Measurements from ENCODE around the gene FAM110C.
"Not testable (repeated sequence)": the region's sequence is repeated elsewhere in the genome, so short reads cannot be mapped to it uniquely, and the experiment has no call there.

The FAM110C gene

DNA sequence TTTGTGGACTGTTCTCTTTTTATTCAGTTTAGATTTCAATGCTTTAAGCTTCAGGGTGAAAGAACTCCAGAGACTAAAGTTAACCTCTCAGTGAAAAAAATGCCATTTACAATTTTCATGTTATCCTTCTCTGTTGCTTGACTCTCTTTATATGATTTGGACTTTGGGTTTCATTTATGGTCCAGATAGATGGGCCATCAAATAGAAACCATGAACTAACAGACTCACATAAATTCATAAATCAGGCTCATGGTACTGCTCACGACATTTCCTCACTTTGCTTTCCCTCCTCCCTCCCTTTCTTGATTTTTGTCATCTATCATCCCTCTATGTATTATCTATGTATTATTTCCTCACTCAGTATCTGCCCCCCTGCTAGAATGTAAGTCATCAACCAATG, 10.0 kb downstream of the FAM110C start:
- FAIRE-seq (no peak), DNase-seq (ENCODE audit: insufficient read length) (no peak)
- TF ChIP-seq POLR2A (IDR thresholded peaks at IDR 0.05; ENCODE audit: low read depth, low read length) (no peak), POLR2AphosphoS5 (IDR thresholded peaks at IDR 0.05; ENCODE audit: low read depth, low read length) (no peak), TAF1 (IDR thresholded peaks at IDR 0.05; ENCODE audit: borderline replicate concordance, low read depth, low read length) (no peak)

DNA sequence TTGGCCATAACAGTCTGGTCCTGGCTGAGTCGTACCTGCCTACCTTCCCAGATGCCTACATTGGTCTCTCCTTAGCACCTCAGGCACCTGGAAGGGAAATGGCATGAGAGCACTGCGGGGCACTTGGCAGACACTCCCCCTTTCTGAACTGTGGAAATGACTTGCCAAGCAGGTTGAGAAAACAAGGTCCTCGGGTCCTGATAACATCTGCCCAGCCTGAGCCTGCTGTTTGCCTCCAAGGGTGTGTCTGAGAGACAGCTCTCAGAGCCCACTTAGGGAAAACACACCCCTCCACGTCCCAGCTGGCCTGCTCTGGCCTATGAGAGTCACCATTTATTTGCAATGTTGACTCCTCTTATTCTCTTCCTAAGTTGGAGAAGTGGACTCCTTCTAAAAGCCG, 10.5 kb downstream of the FAM110C start:
- DNase-seq (ENCODE audit: insufficient read length) (no peak), FAIRE-seq (no peak)
- no peak for TF ChIP-seq TAF1 (IDR thresholded peaks at IDR 0.05; ENCODE audit: borderline replicate concordance, low read depth, low read length)
- no peak for TF ChIP-seq POLR2AphosphoS5 (IDR thresholded peaks at IDR 0.05; ENCODE audit: low read depth, low read length)
- no peak for TF ChIP-seq POLR2A (IDR thresholded peaks at IDR 0.05; ENCODE audit: low read depth, low read length)

DNA sequence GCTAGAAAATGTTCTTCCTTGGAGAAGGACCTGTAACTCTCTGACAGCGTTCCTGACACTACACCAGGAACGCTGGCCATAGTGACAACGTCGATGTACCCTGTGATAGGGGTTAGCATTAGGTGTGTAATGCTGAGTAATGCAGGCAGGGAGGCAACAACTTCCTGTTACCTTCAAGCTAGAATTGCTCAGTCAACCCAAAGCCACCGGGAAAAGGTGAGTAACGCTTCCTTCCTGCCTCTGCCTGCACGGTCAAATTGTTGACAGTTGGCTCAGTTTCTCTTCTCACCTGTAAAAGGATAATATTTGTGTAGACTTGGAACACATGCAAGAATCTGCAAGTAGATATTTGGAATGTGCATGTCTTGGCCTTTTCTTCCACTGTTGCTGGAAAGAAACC, 12.7 kb downstream of the FAM110C start:
- FAIRE-seq (no peak), DNase-seq (ENCODE audit: insufficient read length) (no peak)
- no peak for TF ChIP-seq POLR2AphosphoS5 (IDR thresholded peaks at IDR 0.05; ENCODE audit: low read depth, low read length)
- no peak for TF ChIP-seq TAF1 (IDR thresholded peaks at IDR 0.05; ENCODE audit: borderline replicate concordance, low read depth, low read length)
- no peak for TF ChIP-seq POLR2A (IDR thresholded peaks at IDR 0.05; ENCODE audit: low read depth, low read length)

DNA sequence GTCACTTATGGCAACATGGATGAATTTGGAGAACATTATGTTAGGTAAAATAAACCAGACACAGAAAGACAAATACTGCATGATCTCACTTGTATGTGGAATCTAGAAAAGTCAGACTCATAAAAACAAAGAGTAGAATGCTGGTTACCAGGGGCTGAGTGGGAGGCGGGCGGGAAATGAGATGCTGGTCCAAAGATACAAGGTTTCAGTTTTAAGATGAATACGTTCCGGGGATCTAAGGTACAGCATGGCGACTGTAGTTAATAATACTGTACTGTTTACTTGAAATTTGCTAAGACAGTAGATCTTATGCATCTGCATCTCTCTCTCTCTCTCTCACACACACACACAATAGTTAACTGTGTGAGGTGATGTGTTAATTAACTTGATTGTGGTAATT, 14.2 kb downstream of the FAM110C start:
- TF ChIP-seq POLR2AphosphoS5 (IDR thresholded peaks at IDR 0.05; ENCODE audit: low read depth, low read length), result no peak
- TF ChIP-seq POLR2A (IDR thresholded peaks at IDR 0.05; ENCODE audit: low read depth, low read length), result no peak
- TF ChIP-seq TAF1 (IDR thresholded peaks at IDR 0.05; ENCODE audit: borderline replicate concordance, low read depth, low read length), result no peak
- FAIRE-seq (no peak), DNase-seq (ENCODE audit: insufficient read length) (no peak)

DNA sequence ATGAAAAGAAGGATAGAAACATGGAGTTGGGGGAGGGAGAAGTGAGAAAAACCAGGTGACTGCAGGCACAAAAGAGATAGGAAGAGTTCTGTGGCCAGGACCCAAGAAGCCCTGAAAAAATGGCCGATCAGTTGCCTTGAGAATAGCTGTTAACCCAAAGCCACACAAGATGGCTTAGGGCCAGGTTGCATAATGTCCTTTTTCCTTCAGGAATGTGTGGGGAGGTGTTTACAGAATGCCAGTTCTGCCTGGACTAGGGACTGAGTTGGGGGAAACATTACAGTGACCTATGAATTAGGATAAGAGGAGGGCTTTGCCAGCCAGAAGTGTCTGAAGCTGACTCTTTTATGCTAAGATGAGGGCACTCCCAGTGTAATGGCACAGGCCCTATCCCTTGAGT, 17.1 kb downstream of the FAM110C start:
- TF ChIP-seq TAF1 (IDR thresholded peaks at IDR 0.05; ENCODE audit: borderline replicate concordance, low read depth, low read length), result no peak
- TF ChIP-seq POLR2A (IDR thresholded peaks at IDR 0.05; ENCODE audit: low read depth, low read length), result no peak
- no peak for TF ChIP-seq POLR2AphosphoS5 (IDR thresholded peaks at IDR 0.05; ENCODE audit: low read depth, low read length)
- FAIRE-seq, result no peak
- DNase-seq (ENCODE audit: insufficient read length), result no peak

DNA sequence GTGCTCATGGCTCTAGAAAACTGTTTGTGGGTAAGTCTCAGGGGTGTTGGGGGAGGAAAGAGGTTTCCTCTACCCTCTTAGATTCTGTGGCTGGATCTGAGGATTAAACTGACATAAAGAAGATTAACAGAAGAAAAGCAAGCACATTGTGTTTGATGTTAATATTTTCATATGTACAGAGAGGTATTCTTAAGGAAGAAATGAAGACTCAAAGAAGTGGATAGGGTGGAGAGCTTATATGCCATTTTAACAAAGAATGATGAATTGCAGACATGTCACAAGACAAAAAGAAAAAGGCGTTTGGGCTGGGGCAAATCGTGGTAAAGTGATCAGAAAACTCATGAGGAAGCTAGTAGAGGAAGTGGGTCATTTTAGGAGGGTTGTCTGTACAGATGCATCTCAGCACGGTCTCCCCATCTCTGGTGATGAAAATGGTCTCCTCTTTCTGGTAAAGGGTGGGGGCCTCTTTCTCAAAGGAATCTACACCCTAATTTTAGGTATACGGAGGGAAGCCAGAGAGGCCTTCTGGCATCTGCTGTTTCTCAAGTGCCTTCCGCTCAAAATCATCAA, 17.8 kb downstream of the FAM110C start:
- no peak for TF ChIP-seq POLR2A (IDR thresholded peaks at IDR 0.05; ENCODE audit: low read depth, low read length)
- TF ChIP-seq TAF1 (IDR thresholded peaks at IDR 0.05; ENCODE audit: borderline replicate concordance, low read depth, low read length), result no peak
- no peak for TF ChIP-seq POLR2AphosphoS5 (IDR thresholded peaks at IDR 0.05; ENCODE audit: low read depth, low read length)
- DNase-seq (ENCODE audit: insufficient read length) (no peak), FAIRE-seq (no peak)

DNA sequence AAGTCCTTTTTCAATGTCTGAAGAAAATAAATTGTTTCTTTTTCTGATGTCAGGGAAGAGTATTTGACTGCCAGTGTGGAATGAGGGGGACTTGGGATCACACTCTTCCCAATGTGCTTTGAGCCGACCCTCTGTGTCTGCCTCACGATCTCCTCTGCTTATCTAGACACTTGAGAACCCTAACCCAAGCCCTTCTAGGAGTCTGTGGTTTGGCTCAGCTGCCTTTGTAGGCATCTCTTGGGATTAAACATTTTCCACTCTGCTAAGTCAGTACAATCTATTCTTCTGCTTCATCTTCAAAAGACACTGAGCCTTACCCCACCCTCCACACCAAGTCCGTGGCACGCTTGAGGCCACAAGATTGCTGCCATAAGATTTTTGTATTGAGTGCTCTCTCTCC, 19.4 kb downstream of the FAM110C start:
- FAIRE-seq (no peak), DNase-seq (ENCODE audit: insufficient read length) (no peak)
- TF ChIP-seq TAF1 (IDR thresholded peaks at IDR 0.05; ENCODE audit: borderline replicate concordance, low read depth, low read length) (no peak), POLR2AphosphoS5 (IDR thresholded peaks at IDR 0.05; ENCODE audit: low read depth, low read length) (no peak), POLR2A (IDR thresholded peaks at IDR 0.05; ENCODE audit: low read depth, low read length) (no peak)

DNA sequence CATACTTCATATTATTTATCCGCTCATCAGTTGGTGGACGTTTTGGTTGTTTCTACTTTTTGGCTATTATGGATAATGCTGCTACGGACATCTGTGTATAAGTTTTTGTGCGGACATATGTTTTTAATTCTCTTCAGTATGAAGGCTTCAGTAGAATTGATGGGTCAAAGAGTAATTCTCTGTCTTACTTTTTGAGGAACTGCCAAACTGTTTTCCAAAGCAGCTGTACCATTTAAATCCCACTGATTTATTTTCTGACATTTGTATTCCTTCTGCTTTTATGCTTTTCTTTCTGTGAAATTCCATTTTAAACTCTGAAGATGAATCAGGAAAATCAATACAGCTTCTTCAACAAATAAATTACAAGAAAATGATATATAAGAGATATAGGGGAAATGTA, 20.8 kb downstream of the FAM110C start:
- FAIRE-seq (no peak), DNase-seq (ENCODE audit: insufficient read length) (no peak)
- TF ChIP-seq TAF1 (IDR thresholded peaks at IDR 0.05; ENCODE audit: borderline replicate concordance, low read depth, low read length) (no peak), POLR2AphosphoS5 (IDR thresholded peaks at IDR 0.05; ENCODE audit: low read depth, low read length) (no peak), POLR2A (IDR thresholded peaks at IDR 0.05; ENCODE audit: low read depth, low read length) (no peak)

DNA sequence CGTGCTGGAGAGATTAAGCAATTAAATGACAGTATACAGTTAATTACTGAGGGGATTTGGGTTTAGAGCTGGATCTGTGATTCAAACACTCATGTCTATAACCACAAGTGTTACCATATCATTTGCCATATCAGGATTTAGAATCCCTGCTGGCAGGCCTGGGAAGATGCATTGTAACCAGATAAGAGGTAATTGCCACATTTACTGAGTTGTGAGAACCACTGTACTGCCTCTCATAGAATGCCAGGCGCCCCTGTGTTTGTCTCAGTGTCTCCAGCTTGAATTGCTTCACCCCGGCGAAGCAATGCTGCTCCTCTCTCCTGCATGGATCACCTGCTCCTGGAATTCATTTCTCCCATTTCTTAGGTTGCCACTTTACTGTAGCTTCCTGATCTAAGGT, 21.7 kb downstream of the FAM110C start:
- FAIRE-seq; DNase-seq (ENCODE audit: insufficient read length): not testable (repeated sequence)

DNA sequence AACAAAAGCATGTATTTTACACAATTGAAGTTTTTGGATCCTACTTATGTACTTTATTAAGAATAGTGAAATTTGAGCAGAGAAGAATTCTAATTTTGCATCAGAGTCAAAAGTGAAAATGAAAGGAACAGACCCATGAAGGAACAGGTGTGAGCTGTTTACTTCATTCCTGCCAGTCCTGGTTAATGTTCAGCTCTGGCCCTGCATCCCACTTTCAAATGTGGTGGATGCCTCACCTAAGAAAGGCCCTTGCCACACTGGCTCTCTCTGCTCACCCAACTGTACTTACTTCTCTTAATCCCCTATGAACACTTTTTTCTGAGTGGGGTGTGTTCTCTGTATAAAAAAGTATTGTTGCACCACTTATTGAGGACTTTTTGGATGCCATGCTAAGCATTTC, 22.2 kb downstream of the FAM110C start:
- no peak for FAIRE-seq
- TF ChIP-seq POLR2AphosphoS5 (IDR thresholded peaks at IDR 0.05; ENCODE audit: low read depth, low read length) (no peak), TAF1 (IDR thresholded peaks at IDR 0.05; ENCODE audit: borderline replicate concordance, low read depth, low read length) (no peak), POLR2A (IDR thresholded peaks at IDR 0.05; ENCODE audit: low read depth, low read length) (no peak)
- no peak for DNase-seq (ENCODE audit: insufficient read length)

DNA sequence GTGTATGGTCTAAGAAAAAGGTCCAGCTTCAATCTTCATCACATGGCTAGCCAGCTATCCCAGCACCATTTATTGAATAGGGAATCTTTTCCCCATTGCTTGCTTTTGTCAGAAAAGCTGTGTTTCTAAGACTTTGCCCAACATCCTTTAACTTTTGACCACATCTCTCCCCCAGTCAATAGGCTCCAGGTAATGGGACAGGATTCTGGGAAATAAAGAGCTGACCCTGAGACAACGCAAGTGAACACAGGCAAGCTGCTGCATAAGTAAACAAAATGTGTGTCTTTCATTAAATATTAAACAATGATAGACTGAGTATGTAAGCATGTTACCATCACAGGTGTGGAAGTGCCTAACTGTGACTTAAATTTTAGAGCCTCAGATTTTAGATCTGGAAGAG, 23.0 kb downstream of the FAM110C start:
- TF ChIP-seq POLR2A (IDR thresholded peaks at IDR 0.05; ENCODE audit: low read depth, low read length) (no peak), TAF1 (IDR thresholded peaks at IDR 0.05; ENCODE audit: borderline replicate concordance, low read depth, low read length) (no peak), POLR2AphosphoS5 (IDR thresholded peaks at IDR 0.05; ENCODE audit: low read depth, low read length) (no peak)
- no peak for DNase-seq (ENCODE audit: insufficient read length)
- no peak for FAIRE-seq

DNA sequence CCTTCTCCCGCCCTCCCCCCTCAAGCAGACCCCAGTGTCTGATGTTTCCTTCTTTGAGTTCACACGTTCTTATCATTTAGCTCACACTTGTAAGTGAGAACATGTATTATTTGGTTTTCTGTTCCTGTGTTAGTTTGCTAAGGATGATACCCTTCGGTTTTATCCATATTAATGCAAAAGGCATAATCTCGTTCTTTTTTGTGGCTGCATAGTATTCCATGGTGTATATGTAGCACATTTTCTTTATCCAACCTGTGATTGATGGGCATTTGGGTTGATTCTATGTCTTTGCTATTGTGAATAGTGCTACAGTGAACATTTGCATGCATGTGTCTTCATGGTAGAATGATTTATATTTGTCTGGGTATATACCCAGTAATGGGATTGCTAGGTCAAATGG, 24.1 kb downstream of the FAM110C start:
- DNase-seq (ENCODE audit: insufficient read length); FAIRE-seq: not testable (repeated sequence)

DNA sequence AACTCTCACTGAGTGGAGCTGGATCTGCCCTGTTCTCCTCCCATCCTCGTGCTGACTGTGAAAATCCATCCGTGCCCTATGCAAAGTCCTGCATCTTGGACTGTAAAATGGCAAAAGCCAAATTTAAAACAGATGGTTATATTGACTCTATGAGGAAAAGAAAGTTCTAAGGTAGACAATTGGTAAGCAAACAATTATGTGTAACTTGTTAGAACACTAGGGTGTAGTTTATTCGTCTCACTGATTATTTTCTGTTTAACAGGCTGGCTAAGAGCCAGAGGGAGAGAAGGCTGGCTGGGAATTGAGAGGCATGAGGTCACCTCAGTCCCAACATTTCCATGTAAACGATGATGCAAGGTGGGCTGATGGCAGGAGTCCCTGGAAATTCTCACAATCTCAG, 26.0 kb downstream of the FAM110C start:
- FAIRE-seq; DNase-seq (ENCODE audit: insufficient read length): not testable (repeated sequence)
